AG08395 (cell line): ENCODE data around the gene SLC25A33.
"Not testable (repeated sequence)": the region's sequence is repeated elsewhere in the genome, so short reads cannot be mapped to it uniquely, and the experiment has no call there.

ENCODE experiments used
- DNase-seq: peaks from one replicate; pipeline ENCODE4 v3.0.0; 2012; ENCODE audit warnings: mixed read lengths, low spot score

SLC25A33 gene

GRCh38 chr1:9539829-9540550, 725 bp downstream of the SLC25A33 start:
- DNase-seq: peak; percentile 75

GRCh38 chr1:9542430-9542829, 3.2 kb downstream of the SLC25A33 start:
- DNase-seq: no peak

- DNase-seq: no peak
Observed at GRCh38 chr1:9544926-9545325, 5.7 kb downstream of the SLC25A33 start.

GRCh38 chr1:9549955-9550546, 10.8 kb downstream of the SLC25A33 start:
- no peak for DNase-seq

- no peak for DNase-seq
Observed at GRCh38 chr1:9551984-9552383, 12.7 kb downstream of the SLC25A33 start.

GRCh38 chr1:9553736-9554144, 14.5 kb downstream of the SLC25A33 start:
- DNase-seq: no peak

- no peak for DNase-seq
Observed at GRCh38 chr1:9555942-9556341, 16.7 kb downstream of the SLC25A33 start.

GRCh38 chr1:9557624-9558023, 18.4 kb downstream of the SLC25A33 start:
- no peak for DNase-seq

- no peak for DNase-seq
Observed at GRCh38 chr1:9558271-9558945, 19.1 kb downstream of the SLC25A33 start.

- no peak for DNase-seq
Observed at GRCh38 chr1:9558946-9559545, 19.8 kb downstream of the SLC25A33 start.

GRCh38 chr1:9559673-9560072, 20.4 kb downstream of the SLC25A33 start:
- DNase-seq: no peak

- DNase-seq: not testable (repeated sequence)
Observed at GRCh38 chr1:9560090-9560489, 20.8 kb downstream of the SLC25A33 start.

GRCh38 chr1:9561429-9561828, 22.2 kb downstream of the SLC25A33 start:
- peak; percentile 79 for DNase-seq

GRCh38 chr1:9569267-9569666, 30.0 kb downstream of the SLC25A33 start:
- DNase-seq: no peak

- not testable (repeated sequence) for DNase-seq
Observed at GRCh38 chr1:9570886-9571529, 31.7 kb downstream of the SLC25A33 start.

- DNase-seq: peak; percentile 46
Observed at GRCh38 chr1:9573723-9574122, 34.5 kb downstream of the SLC25A33 start.

- no peak for DNase-seq
Observed at GRCh38 chr1:9575486-9575885, 36.2 kb downstream of the SLC25A33 start.

- no peak for DNase-seq
Observed at GRCh38 chr1:9576903-9577302, 37.6 kb downstream of the SLC25A33 start.

- no peak for DNase-seq
Observed at GRCh38 chr1:9577423-9577822, 38.2 kb downstream of the SLC25A33 start.

- no peak for DNase-seq
Observed at GRCh38 chr1:9580942-9581341, 41.7 kb downstream of the SLC25A33 start.

GRCh38 chr1:9586147-9586766, 47.0 kb downstream of the SLC25A33 start:
- DNase-seq: no peak
